SK-N-SH (cell line): ENCODE results near the gene HMGB2.

Experiments
- CHD2 ChIP-seq: fragments of 150-350 bp; IDR thresholded peaks from 2 replicates; pipeline ENCODE4 v1.6.1; 2018; ENCODE audit warnings: low read length; ENCODE audit not compliant: partially characterized antibody
- CTCF ChIP-seq: fragments of 200-600 bp; sonication (generic); IDR thresholded peaks from 2 replicates; pipeline ENCODE4 v1.6.1; 2017; ENCODE audit warnings: antibody characterized with exemption, mild to moderate bottlenecking, moderate library complexity
- EP300 ChIP-seq, 2 experiments: IDR thresholded peaks; 2 replicates each; pipeline versions ENCODE4 v1.4.0 to v1.6.1; 2012; ENCODE audit warnings: borderline replicate concordance in 1 of 2, low read depth in 1 of 2, low read length in 1 of 2
- EZH2phosphoT487 ChIP-seq: fragments of 200-600 bp; sonication (generic); IDR thresholded peaks from 2 replicates; pipeline ENCODE4 v1.6.1; 2017; ENCODE audit warnings: low read depth, mixed run types, mild to moderate bottlenecking, antibody characterized with exemption, moderate library complexity, borderline replicate concordance
- FOSL2 ChIP-seq: IDR thresholded peaks from 2 replicates; pipeline ENCODE4 v1.4.0; 2012; ENCODE audit warnings: low read depth, mild to moderate bottlenecking, moderate library complexity, borderline replicate concordance
- GABPA ChIP-seq: IDR thresholded peaks from 2 replicates; pipeline ENCODE4 v1.4.0; 2012; ENCODE audit warnings: low read depth, mild to moderate bottlenecking
- MEF2A ChIP-seq: IDR thresholded peaks from 2 replicates; pipeline ENCODE4 v1.4.0; 2012; ENCODE audit warnings: low read depth, borderline replicate concordance
- PBX3 ChIP-seq: IDR thresholded peaks from 2 replicates; pipeline ENCODE4; 2012
- POLR2AphosphoS5 ChIP-seq: IDR thresholded peaks from 2 replicates; pipeline ENCODE4 v1.6.1; 2012; ENCODE audit warnings: low read depth, low read length
- REST ChIP-seq: IDR thresholded peaks from 2 replicates; pipeline ENCODE4 v1.6.1; 2012; ENCODE audit warnings: mild to moderate bottlenecking, low read depth, low read length, moderate library complexity
- TAF1 ChIP-seq: IDR thresholded peaks from 2 replicates; pipeline ENCODE4 v1.6.1; 2012; ENCODE audit warnings: low read depth, mild to moderate bottlenecking, low read length, moderate library complexity, borderline replicate concordance
- USF2 ChIP-seq: fragments of 150-350 bp; IDR thresholded peaks from 2 replicates; pipeline ENCODE4 v1.6.1; 2017; ENCODE audit warnings: antibody characterized with exemption, low read length, low read depth, borderline replicate concordance

- TF ChIP-seq CTCF (no peak), POLR2AphosphoS5 (no peak), EZH2phosphoT487 (no peak), TAF1 (no peak), GABPA (no peak), CHD2 (no peak), MEF2A (no peak), FOSL2 (no peak), REST (no peak), PBX3 (no peak), EP300 (IDR thresholded peaks at IDR 0.05; ENCODE audit: borderline replicate concordance in 1 of 2, low read depth in 1 of 2, low read length in 1 of 2) (no peak), USF2 (no peak)
Observed at GRCh38 chr4:173291899-173292298, 42.3 kb downstream of the HMGB2 start.
